ENCODE measurements around the gene UBE2E1.
"Not testable (repeated sequence)": the region's sequence is repeated elsewhere in the genome, so short reads cannot be mapped to it uniquely, and the experiment has no call there.

The UBE2E1 gene

GRCh38 chr3:23904545-23904944 lies 98.8 kb downstream of the UBE2E1 start:
- no peaks in the 10 kb centered on the region for H3K27me3 Mint-ChIP-seq
- peaks cover 71% of the 10 kb centered on the region for H3K36me3 Mint-ChIP-seq (ENCODE audit: low read depth)
- H3K4me1 Mint-ChIP-seq (ENCODE audit: low read depth): peaks cover 9% of the 10 kb centered on the region
- no peak overlapping the region for H3K27ac Mint-ChIP-seq
- H3K9me3 Mint-ChIP-seq: no peaks in the 10 kb centered on the region
- H3K4me3 Mint-ChIP-seq: no peak overlapping the region
- intact Hi-C loops (cut with micrococcal nuclease): no loop called here

GRCh38 chr3:23909341-23909740 lies 103.6 kb downstream of the UBE2E1 start:
- H3K4me1 Mint-ChIP-seq (ENCODE audit: low read depth): peaks cover 13% of the 10 kb centered on the region
- peaks cover 45% of the 10 kb centered on the region for H3K36me3 Mint-ChIP-seq (ENCODE audit: low read depth)
- H3K9me3 Mint-ChIP-seq: no peaks in the 10 kb centered on the region
- no peaks in the 10 kb centered on the region for H3K27me3 Mint-ChIP-seq
- no peak overlapping the region for H3K4me3 Mint-ChIP-seq
- no peak overlapping the region for H3K27ac Mint-ChIP-seq
- intact Hi-C loops (cut with micrococcal nuclease): no loop called here

GRCh38 chr3:23911397-23911796 lies 105.6 kb downstream of the UBE2E1 start:
- Mint-ChIP-seq H3K36me3 (ENCODE audit: low read depth) (peaks cover 31% of the 10 kb centered on the region), H3K27me3 (no peaks in the 10 kb centered on the region), H3K4me1 (ENCODE audit: low read depth) (peaks cover 17% of the 10 kb centered on the region), H3K9me3 (no peaks in the 10 kb centered on the region), H3K4me3 (no peak overlapping the region), H3K27ac (no peak overlapping the region)
- intact Hi-C loops (cut with micrococcal nuclease): no loop called here

DNA sequence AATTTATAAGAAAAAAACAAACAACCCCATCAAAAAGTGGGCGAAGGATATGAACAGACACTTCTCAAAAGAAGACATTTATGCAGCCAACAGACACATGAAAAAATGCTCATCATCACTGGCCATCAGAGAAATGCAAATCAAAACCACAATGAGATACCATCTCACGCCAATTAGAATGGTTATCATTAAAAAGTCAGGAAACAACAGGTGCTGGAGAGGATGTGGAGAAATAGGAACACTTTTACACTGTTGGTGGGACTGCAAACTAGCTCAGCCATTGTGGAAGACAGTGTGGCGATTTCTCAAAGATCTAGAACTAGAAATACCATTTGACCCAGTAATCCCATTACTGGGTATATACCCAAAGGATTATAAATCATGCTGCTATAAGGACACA lies 106.6 kb downstream of the UBE2E1 start:
- H3K4me3 Mint-ChIP-seq; H3K9me3 Mint-ChIP-seq; H3K27ac Mint-ChIP-seq; H3K27me3 Mint-ChIP-seq; intact Hi-C loops (cut with micrococcal nuclease): not testable (repeated sequence)
- Mint-ChIP-seq H3K4me1 (ENCODE audit: low read depth) (peaks cover 17% of the 10 kb centered on the region), H3K36me3 (ENCODE audit: low read depth) (peaks cover 41% of the 10 kb centered on the region)

DNA sequence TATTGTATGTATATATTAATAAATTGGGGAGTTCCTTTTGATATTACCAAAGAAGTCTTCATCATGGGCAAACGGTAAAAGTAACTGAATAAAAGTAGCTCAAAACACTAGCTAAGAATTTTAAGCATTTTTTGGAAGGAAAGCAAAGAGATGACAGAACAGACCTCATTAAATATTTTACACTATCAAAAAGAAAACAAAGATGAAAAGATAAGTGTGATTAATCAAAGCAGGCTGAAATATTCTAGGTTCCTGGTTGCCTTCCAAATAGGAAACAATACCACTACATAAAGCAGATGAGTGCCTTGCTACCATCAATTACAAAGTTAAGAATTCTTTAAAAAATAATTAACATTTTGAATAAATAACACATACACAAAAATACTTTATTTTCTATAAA lies 107.4 kb downstream of the UBE2E1 start:
- Mint-ChIP-seq H3K9me3 (no peaks in the 10 kb centered on the region), H3K4me3 (no peak overlapping the region), H3K36me3 (ENCODE audit: low read depth) (peaks cover 49% of the 10 kb centered on the region), H3K27me3 (no peaks in the 10 kb centered on the region), H3K27ac (no peak overlapping the region), H3K4me1 (ENCODE audit: low read depth) (peaks cover 22% of the 10 kb centered on the region)
- intact Hi-C loops (cut with micrococcal nuclease): no loop called here

GRCh38 chr3:23913873-23914743 lies 108.4 kb downstream of the UBE2E1 start:
- H3K4me3 Mint-ChIP-seq: no peak overlapping the region
- H3K36me3 Mint-ChIP-seq (ENCODE audit: low read depth): peaks cover 51% of the 10 kb centered on the region
- H3K9me3 Mint-ChIP-seq: no peaks in the 10 kb centered on the region
- no peaks in the 10 kb centered on the region for H3K27me3 Mint-ChIP-seq
- peaks cover 31% of the 10 kb centered on the region for H3K4me1 Mint-ChIP-seq (ENCODE audit: low read depth)
- intact Hi-C loops (cut with micrococcal nuclease): no loop called here
- no peak overlapping the region for H3K27ac Mint-ChIP-seq

GRCh38 chr3:23915537-23916108 lies 109.9 kb downstream of the UBE2E1 start:
- no peaks in the 10 kb centered on the region for H3K27me3 Mint-ChIP-seq
- peak overlapping the region; percentile 99 for H3K27ac Mint-ChIP-seq
- H3K4me3 Mint-ChIP-seq: peak overlapping the region; percentile 74
- peaks cover 51% of the 10 kb centered on the region for H3K36me3 Mint-ChIP-seq (ENCODE audit: low read depth)
- peaks cover 42% of the 10 kb centered on the region for H3K4me1 Mint-ChIP-seq (ENCODE audit: low read depth)
- intact Hi-C loops (cut with micrococcal nuclease): no loop called here
- H3K9me3 Mint-ChIP-seq: no peaks in the 10 kb centered on the region

DNA sequence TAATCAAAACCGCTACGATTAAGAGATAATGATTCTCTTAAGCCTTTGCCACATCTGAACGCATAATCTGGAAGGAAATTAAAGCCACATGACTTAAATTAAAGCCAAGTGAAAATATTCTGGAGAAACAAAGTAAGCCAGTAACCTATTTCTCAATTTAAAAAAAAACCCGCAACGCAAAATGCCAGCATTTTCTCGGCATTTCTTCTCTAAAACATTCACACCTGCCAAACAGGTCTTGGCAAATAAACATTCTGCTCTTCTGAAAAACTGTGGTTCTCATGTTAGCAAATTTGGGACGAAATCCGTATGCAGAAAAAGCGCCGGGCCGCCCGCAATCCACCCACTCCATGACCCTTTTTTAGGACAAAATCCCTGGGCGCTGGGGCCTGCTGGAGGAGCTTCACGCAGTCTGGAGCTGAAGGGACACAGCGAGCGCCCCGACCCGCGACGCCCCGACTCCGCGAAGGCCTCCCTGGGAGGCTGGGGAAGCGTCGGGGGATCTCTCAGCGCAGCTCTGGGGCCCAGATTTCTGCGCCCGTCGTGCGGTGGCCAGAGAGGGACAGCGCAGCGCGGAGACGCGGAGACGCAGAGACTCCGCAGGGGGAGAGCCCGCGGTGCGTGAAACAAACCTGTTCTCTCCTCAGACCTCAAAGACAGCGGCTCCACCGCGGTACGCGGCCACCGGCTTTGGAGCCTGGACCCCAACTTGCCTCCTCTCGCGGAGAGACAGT lies 110.6 kb downstream of the UBE2E1 start:
- Mint-ChIP-seq H3K27me3 (no peaks in the 10 kb centered on the region), H3K4me3 (peak overlapping the region; percentile 74), H3K4me1 (ENCODE audit: low read depth) (peaks cover 42% of the 10 kb centered on the region), H3K36me3 (ENCODE audit: low read depth) (peaks cover 51% of the 10 kb centered on the region), H3K9me3 (no peaks in the 10 kb centered on the region), H3K27ac (peak overlapping the region; percentile 99)
- intact Hi-C loops (cut with micrococcal nuclease): no loop called here

DNA sequence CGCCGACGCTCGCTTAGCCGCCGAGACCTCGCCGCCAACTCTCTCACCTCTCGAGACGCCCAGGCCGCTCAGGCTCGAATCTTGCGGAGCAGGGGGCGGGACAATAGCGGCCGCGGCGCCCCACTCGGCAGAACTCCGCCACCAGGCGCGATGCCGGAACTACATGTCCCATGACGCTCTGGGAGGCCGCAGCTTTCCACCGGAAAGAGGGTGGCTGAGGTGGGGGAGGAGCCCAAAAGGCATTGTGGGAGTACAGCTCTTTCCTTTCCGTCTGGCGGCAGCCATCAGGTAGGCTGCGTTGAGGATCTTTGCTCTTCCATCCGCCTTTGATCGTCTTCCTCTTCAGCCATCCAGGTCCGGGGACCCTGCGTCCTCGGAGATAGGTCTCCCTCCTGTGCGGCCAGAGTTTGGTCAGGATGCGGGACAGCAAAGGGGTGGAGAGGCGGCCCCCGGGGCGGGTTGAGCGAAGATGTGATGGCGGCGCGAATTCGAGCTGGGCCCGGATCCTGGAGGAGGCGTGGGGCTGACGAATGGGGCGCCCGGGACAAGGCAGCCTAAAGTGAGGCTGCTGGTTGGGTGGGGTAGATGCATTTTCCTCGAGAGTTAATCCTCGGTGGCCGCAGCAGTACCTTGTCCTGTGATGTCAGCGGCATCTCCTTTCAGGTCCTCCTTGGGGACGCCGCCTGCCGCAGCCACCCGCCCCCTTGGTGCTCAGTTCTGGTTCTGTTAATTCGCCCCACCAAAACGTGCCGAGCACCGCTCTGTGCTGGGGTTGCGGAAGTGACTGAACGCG lies 111.3 kb downstream of the UBE2E1 start, which contains the start of the genes NKIRAS1 and RPL15:
Gene NKIRAS1, minus strand, starts transcription at position 105 of the 793 bp plus-strand sequence. CDS start 6,086 bp downstream, outside the sequence.
Gene RPL15, plus strand, starts transcription at position 247 of the 793 bp plus-strand sequence. CDS start 728 bp downstream, outside the sequence.
- no peaks in the 10 kb centered on the region for H3K27me3 Mint-ChIP-seq
- H3K4me3 Mint-ChIP-seq: peak within 1 kb of the TSS; percentile 74
- H3K4me1 Mint-ChIP-seq (ENCODE audit: low read depth): peaks cover 42% of the 10 kb centered on the region
- H3K9me3 Mint-ChIP-seq: no peaks in the 10 kb centered on the region
- H3K36me3 Mint-ChIP-seq (ENCODE audit: low read depth): peaks cover 59% of the 10 kb centered on the region
- H3K27ac Mint-ChIP-seq: peak within 1 kb of the TSS; percentile 99
- intact Hi-C loops (cut with micrococcal nuclease): loop anchor here (1.0 kb wide), 1 partner anchor 28 kb away; the partner anchor contains the start of gene NR1D2

- Mint-ChIP-seq H3K4me1 (ENCODE audit: low read depth) (peaks cover 42% of the 10 kb centered on the region), H3K36me3 (ENCODE audit: low read depth) (peaks cover 62% of the 10 kb centered on the region), H3K27ac (peak overlapping the region; percentile 99), H3K4me3 (peak overlapping the region; percentile 74)
- H3K9me3 Mint-ChIP-seq, H3K27me3 Mint-ChIP-seq: not testable (repeated sequence)
- intact Hi-C loops (cut with micrococcal nuclease): loop anchor here (1.0 kb wide), 1 partner anchor 28 kb away; the partner anchor contains the start of gene NR1D2
These were observed 112.0 kb downstream of the UBE2E1 start for GRCh38 chr3:23917679-23918303.

- peaks cover 42% of the 10 kb centered on the region for H3K4me1 Mint-ChIP-seq (ENCODE audit: low read depth)
- intact Hi-C loops (cut with micrococcal nuclease): not testable (repeated sequence)
- peak overlapping the region; percentile 74 for H3K4me3 Mint-ChIP-seq
These were observed 112.6 kb downstream of the UBE2E1 start for GRCh38 chr3:23918331-23918730.

DNA sequence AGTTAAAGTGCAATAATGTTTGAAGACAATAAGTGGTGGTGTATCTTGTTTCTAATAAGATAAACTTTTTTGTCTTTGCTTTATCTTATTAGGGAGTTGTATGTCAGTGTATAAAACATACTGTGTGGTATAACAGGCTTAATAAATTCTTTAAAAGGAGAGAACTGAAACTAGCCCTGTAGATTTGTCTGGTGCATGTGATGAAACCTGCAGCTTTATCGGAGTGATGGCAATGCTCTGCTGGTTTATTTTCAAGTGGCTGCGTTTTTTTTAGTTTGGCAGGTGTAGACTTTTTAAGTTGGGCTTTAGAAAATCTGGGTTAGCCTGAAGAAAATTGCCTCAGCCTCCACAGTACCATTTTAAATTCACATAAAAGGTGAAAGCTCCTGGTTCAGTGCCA lies 113.9 kb downstream of the UBE2E1 start:
- intact Hi-C loops (cut with micrococcal nuclease): no loop called here
- no peaks in the 10 kb centered on the region for H3K9me3 Mint-ChIP-seq
- H3K4me3 Mint-ChIP-seq: no peak overlapping the region
- H3K4me1 Mint-ChIP-seq (ENCODE audit: low read depth): peaks cover 38% of the 10 kb centered on the region
- peaks cover 62% of the 10 kb centered on the region for H3K36me3 Mint-ChIP-seq (ENCODE audit: low read depth)
- no peak overlapping the region for H3K27ac Mint-ChIP-seq
- no peaks in the 10 kb centered on the region for H3K27me3 Mint-ChIP-seq

More at GRCh38 chr3:23918331-23918730, 112.6 kb downstream of the UBE2E1 start:
- H3K9me3 Mint-ChIP-seq, H3K27me3 Mint-ChIP-seq: not testable (repeated sequence)
- peaks cover 62% of the 10 kb centered on the region for H3K36me3 Mint-ChIP-seq (ENCODE audit: low read depth)
- H3K27ac Mint-ChIP-seq: peak overlapping the region; percentile 99

DNA sequence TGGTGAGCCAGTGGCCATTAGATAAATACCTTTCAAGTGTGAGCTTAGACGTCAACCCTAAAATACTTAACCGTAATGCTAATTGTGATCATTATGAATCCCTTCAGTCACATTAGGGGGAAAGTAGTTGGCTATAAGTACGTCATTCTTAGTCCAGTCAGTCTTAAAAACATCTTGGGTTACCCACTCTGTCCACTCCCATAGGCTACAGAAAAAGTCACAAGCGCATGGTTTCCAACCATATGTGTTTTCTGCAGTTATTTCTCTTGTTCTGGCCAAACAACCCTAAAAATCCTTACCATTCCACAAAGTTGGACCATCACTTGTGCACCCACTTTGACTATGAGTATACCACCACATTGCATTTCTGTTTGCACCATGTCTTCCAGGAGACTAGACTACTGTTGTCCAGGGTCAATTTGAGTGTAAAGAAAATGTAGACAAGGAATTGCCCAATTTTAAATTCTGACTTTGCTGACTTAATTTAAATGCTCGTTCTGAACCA lies 114.4 kb downstream of the UBE2E1 start:
- Mint-ChIP-seq H3K27me3 (no peaks in the 10 kb centered on the region), H3K36me3 (ENCODE audit: low read depth) (peaks cover 62% of the 10 kb centered on the region), H3K4me1 (ENCODE audit: low read depth) (peaks cover 34% of the 10 kb centered on the region), H3K9me3 (no peaks in the 10 kb centered on the region), H3K27ac (peak overlapping the region; percentile 56), H3K4me3 (no peak overlapping the region)
- intact Hi-C loops (cut with micrococcal nuclease): no loop called here
